GM18951 (cell line): ENCODE data around the gene ADI1.

Experiments used
- POLR2A ChIP-seq: IDR thresholded peaks from 4 replicates; pipeline ENCODE4 v1.6.1; 2011; ENCODE audit warnings: mild to moderate bottlenecking; ENCODE audit not compliant: insufficient read length, insufficient read depth; ENCODE audit errors: extremely low read depth
- in situ Hi-C: fragments of 300-500 bp; cut with MboI; formaldehyde crosslinking; loops from one replicate; pipeline ENCODE4 v1.12.0; 2022; ENCODE audit warnings: low sequenced_read_pairs, mixed read lengths, inconsistent platforms; ENCODE audit not compliant: unreplicated experiment

The ADI1 gene

GRCh38 chr2:3536682-3537632 lies 17.6 kb upstream of the ADI1 start:
- TF ChIP-seq POLR2A: no peak
- in situ Hi-C loops: no loop called here

DNA sequence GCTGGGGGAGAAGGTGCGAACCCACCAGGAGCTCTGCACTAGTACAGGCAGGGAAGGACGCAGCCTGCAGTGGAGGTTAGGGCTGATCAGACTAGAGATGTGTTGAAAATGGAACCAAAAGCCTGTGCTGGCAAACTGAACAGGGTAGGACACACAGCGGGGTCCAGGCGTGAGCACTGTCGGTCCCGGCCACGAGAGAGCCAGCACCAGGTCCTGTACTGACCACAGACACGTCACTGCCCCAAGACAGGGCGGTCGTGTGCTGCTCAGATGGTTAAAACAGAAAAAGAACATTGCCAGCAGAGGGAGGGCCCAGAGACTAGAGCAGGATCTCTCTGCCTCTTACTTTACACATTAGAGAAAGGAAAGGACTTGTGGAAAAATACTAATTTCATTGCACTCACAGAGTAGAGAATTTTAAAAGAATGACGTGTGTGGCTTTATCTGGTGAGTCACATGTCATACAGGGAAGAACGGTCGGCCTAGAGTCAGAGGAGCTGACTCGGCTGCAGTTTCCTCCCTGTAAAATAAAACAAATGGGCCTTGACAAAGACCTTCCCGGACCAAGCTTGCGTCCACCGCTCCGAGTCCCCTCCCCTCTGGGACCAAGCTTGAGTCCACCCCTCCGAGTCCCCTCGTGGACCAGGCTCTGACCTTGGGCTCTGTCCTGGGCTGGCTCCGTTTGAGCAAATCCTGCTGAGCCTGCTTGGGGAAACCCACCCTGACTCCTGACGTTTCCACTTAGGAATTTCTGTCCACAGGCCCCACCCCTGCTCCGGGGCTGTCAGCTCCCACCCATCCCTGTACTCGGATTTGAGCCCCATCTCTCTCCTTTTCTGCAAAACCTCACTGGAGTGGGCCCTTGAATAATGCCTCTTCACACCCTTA lies 16.7 kb upstream of the ADI1 start:
- in situ Hi-C loops: no loop called here

GRCh38 chr2:3535467-3535793 lies 16.1 kb upstream of the ADI1 start:
- in situ Hi-C loops: no loop called here

More for the DNA sequence above, 16.7 kb upstream of the ADI1 start:
- no peak for TF ChIP-seq POLR2A

DNA sequence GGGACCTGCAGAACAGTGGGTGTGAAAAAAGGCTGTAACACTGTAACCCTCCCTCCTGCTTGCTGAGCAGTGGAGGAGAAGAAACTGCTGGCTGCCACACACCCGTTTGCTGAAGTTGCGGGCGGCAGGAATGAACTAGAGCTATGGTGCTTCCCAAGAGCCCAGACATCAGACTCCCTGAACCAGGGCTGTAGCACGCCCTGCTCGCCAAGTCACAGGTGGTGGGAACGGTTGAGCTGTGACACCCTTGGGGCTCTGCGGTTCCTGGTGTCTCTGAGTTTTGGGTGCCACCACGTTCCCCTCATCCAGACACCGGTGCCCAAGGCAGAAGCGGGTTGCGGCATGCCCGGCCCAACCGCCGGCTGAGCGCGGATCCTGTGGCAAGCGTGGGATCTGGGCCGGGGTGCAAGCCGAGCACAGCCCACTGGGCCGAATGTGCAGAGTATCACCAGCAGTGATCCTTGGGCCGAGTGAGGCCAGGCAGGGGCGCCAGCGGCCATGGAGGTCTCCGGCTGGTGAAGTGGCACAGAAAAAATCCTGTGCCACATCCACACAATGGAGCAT lies 15.0 kb upstream of the ADI1 start:
- in situ Hi-C loops: no loop called here
- no peak for TF ChIP-seq POLR2A

More at GRCh38 chr2:3535467-3535793, 16.1 kb upstream of the ADI1 start:
- TF ChIP-seq POLR2A: no peak

GRCh38 chr2:3533836-3534235 lies 14.5 kb upstream of the ADI1 start:
- no peak for TF ChIP-seq POLR2A
- in situ Hi-C loops: no loop called here

GRCh38 chr2:3532941-3533340 lies 13.6 kb upstream of the ADI1 start:
- TF ChIP-seq POLR2A: no peak
- in situ Hi-C loops: no loop called here

GRCh38 chr2:3529316-3530025 lies 10.1 kb upstream of the ADI1 start:
- no peak for TF ChIP-seq POLR2A
- in situ Hi-C loops: no loop called here

DNA sequence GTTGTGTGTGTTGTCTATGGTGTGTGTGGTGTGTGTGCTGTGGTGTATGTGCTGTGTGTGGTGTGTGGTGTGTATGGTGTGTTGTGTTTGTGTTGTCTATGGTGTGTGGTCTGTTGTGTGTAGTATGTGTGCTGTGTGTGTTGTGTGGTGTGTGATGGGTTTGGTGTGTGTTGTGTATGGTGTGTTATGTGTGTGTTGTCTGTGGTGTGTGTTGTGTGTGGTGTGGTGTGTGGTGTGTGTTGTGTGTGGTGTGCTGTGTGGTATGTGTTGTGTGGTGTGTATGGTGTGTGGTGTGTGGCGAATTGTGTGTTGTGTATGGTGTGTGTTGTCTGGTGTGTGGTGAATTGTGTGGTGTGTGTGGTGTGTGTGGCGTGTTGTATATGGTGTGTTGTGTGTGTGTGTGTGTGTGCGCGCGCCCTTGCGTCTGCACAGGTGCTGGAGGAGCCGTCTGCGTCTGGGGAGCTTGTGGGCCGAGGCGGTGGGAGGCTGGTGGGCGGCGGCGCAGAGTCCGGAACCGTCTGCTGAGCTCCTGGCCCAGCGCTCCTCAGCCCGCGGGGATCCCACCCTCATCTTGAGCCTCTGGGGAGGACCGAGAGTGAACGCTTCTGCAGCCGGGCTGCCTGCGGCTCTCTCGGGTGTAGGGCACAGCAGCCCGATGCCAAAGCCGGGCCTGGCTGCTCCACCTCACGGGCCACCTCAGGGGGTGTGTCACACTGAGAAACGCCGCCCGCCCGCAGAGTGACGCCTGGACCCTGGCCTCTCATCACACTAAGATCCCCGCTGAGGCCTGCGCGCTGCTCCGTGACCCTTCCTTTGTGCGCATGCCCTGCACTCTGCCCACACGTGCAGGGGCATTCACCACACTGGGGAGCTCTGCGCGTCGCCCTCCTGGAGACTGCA lies 8.8 kb upstream of the ADI1 start:
- no peak for TF ChIP-seq POLR2A
- in situ Hi-C loops: no loop called here

DNA sequence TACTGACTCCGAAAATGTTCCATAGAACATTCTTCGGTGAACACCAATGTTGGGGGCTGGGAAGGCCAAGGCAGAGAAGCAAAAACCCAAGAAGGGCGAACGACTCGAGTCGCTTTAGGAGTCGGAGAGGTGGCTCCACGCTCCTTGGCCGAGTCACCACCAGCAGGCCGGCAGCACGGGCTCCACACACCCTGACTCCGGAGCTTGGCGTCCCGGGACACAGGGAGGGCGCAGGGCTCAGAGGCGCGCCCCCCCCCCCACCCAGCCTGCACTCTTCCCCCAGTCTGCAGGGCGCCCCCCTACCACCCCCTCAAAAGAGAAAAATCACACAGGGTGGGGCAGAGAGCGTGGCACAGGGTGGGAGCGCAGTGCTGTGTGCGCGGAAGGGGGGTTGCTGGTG lies 7.5 kb upstream of the ADI1 start:
- no peak for TF ChIP-seq POLR2A
- in situ Hi-C loops: no loop called here

GRCh38 chr2:3523551-3524041 lies 4.3 kb upstream of the ADI1 start:
- TF ChIP-seq POLR2A: no peak
- in situ Hi-C loops: no loop called here

DNA sequence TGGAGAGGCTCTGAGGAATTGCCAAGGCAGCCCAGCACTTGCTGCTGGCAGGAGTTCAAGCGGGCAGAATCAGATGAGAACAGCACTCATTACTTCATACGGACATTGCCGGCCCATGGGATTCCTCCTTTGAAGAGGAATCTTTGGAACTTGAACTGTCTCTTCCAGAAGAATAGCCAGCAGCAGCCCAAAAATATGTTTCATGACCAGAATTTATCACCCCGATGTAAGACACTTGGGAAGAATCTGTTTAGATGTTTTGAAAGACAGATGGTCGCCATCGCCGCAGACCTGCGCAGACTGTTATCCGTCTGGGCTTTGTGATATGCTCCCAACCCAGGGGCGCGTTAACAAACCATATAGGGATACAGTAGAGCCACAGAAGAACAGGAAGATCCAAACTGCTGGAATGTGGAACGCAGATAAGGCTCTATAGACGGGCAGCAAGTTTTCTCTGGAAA lies 3.7 kb upstream of the ADI1 start:
- in situ Hi-C loops: no loop called here
- TF ChIP-seq POLR2A: no peak

DNA sequence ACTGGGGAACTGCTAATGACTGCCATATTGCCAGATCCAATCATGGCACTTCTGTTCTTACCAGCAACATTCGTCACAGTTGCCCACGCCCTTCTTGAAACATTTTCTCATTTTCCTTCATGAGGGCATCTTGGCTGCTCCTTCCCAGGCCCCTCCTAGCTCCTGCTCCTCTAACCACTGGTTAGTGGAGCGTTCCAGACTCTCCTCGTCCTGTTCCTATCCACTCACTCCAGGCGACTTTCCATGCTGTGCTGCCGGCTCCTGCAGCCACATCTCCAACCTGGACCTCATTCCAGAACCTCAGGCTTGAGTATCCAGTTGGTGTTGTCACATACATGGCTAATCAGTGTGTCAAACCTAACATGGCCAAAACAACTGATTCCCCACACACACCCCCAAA lies 1.3 kb upstream of the ADI1 start:
- in situ Hi-C loops: no loop called here
- TF ChIP-seq POLR2A: no peak
